H1 (cell line): ENCODE results near the gene OR2A12. TPM values are rescaled to one million over a fixed set of nuclear protein-coding genes. Genes with fewer than 3 reads are reported as not detected.

Experiments used
- CTCF ChIA-PET: fragments of 300-600 bp; sonication (Branson Sonifier 250); formaldehyde crosslinking; loops from one replicate; lab custom pipeline; 2021; ENCODE audit not compliant: partially characterized antibody; lab: Charles Lee
- POLR2A ChIA-PET: fragments of 300-600 bp; sonication (Branson Sonifier 250); formaldehyde crosslinking; loops from one replicate; lab custom pipeline; 2021; ENCODE audit warnings: inconsistent platforms; ENCODE audit not compliant: partially characterized antibody; lab: Charles Lee
- DNase-seq, 2 experiments: peaks; one replicate each; pipeline versions ENCODE4 v3.0.0 to v3.0.0-alpha.2; 2010 to 2022; ENCODE audit warnings: low spot score in 2 of 2, low read depth in 1 of 2, mixed read lengths in 1 of 2
- FAIRE-seq: peaks from 2 replicates; lab custom pipeline; 2011; peaks lifted over from hg19 to GRCh38; lab: Jason Lieb, UNC
- H2AFZ ChIP-seq: 2 replicates; pipeline ENCODE4 v1.8.1; 2012; ENCODE audit warnings: low read length, inconsistent platforms
- H2AK5ac ChIP-seq: 2 replicates; pipeline ENCODE4 v1.6.1; 2013; ENCODE audit warnings: low read depth, low read length
- H2BK120ac ChIP-seq: replicated peaks from 2 replicates; pipeline ENCODE3; 2013; ENCODE audit warnings: low read depth, low read length, inconsistent platforms
- H2BK12ac ChIP-seq: 2 replicates; pipeline ENCODE4 v1.6.1; 2013; ENCODE audit warnings: low read depth, low read length
- H2BK15ac ChIP-seq: 2 replicates; pipeline ENCODE4 v1.6.1; 2013; ENCODE audit warnings: low read length
- H2BK20ac ChIP-seq: 2 replicates; pipeline ENCODE4 v1.6.1; 2013; ENCODE audit warnings: low read length
- H2BK5ac ChIP-seq: 2 replicates; pipeline ENCODE4 v1.6.1; 2013; ENCODE audit warnings: low read depth, low read length
- H3K14ac ChIP-seq: 2 replicates; pipeline ENCODE4 v1.6.1; 2013; ENCODE audit warnings: inconsistent platforms; ENCODE audit not compliant: insufficient read length
- H3K18ac ChIP-seq: 2 replicates; pipeline ENCODE4 v1.6.1; 2013; ENCODE audit warnings: low read length; ENCODE audit errors: extremely low read depth
- H3K23ac ChIP-seq: 2 replicates; pipeline ENCODE4 v1.6.1; 2013; ENCODE audit warnings: inconsistent platforms; ENCODE audit not compliant: insufficient read length
- H3K23me2 ChIP-seq: 2 replicates; pipeline ENCODE4 v1.6.1; 2013; ENCODE audit warnings: low read depth, low read length
- H3K27ac ChIP-seq: 2 replicates; pipeline ENCODE4 v1.6.1; 2011; ENCODE audit warnings: low read depth, low read length, inconsistent platforms
- H3K27me3 ChIP-seq, 4 experiments: replicated peaks in 1 of 4; 1 replicate in 1 of 4; 2 replicates in 3 of 4; pipeline versions ENCODE4 v1.6.1 to v1.8.1; 2011 to 2013; ENCODE audit warnings: low read length in 3 of 4, mild to moderate bottlenecking in 3 of 4, inconsistent platforms in 2 of 4, mixed read lengths in 2 of 4, moderate library complexity in 1 of 4; ENCODE audit not compliant: control insufficient read depth in 3 of 4, insufficient read depth in 3 of 4; ENCODE audit errors: extremely low read depth in 1 of 4
- H3K36me3 ChIP-seq, 4 experiments: 2 replicates each; pipeline versions ENCODE4 v1.6.1 to v1.8.1; 2011 to 2013; ENCODE audit warnings: mild to moderate bottlenecking in 4 of 4, low read length in 3 of 4, moderate library complexity in 2 of 4, control low read depth in 1 of 4, inconsistent platforms in 1 of 4; ENCODE audit not compliant: insufficient read depth in 4 of 4, control insufficient read depth in 2 of 4
- H3K4ac ChIP-seq: replicated peaks from 2 replicates; pipeline ENCODE3; 2013; ENCODE audit warnings: low read length, low read depth, mixed read lengths, inconsistent platforms; ENCODE audit not compliant: insufficient read length
- H3K4me1 ChIP-seq, 4 experiments: replicated peaks in 1 of 4; 1 replicate in 1 of 4; 2 replicates in 3 of 4; pipeline versions ENCODE4 v1.6.1 to v1.8.1; 2011 to 2013; ENCODE audit warnings: low read length in 3 of 4, inconsistent platforms in 2 of 4, mixed read lengths in 1 of 4; ENCODE audit not compliant: insufficient read depth in 4 of 4, control insufficient read depth in 3 of 4
- H3K4me2 ChIP-seq, 2 experiments: 2 replicates each; pipeline versions ENCODE4 v1.6.1 to v1.8.1; 2011 to 2013; ENCODE audit warnings: low read depth in 2 of 2, low read length in 2 of 2, control low read depth in 1 of 2, inconsistent platforms in 1 of 2, mild to moderate bottlenecking in 1 of 2; ENCODE audit not compliant: insufficient read depth in 1 of 2
- H3K4me3 ChIP-seq, 4 experiments: fragments of 200-600, 300-600 bp in 1 of 4; sonication (generic), shearing (Covaris generic), sonication (Bioruptor Twin) in 1 of 4; 2 replicates each; pipeline versions ENCODE4 v1.5.1 to v1.8.1; 2011 to 2016; ENCODE audit warnings: low read length in 4 of 4, low read depth in 3 of 4, control low read depth in 2 of 4, inconsistent platforms in 2 of 4, mild to moderate bottlenecking in 2 of 4, mixed read lengths in 1 of 4, moderate library complexity in 1 of 4; ENCODE audit not compliant: insufficient read depth in 2 of 4; ENCODE audit errors: extremely low read depth in 1 of 4
- H3K56ac ChIP-seq: replicated peaks from 2 replicates; pipeline ENCODE3; 2013; ENCODE audit warnings: low read depth, mild to moderate bottlenecking, mixed read lengths, low read length, inconsistent platforms; ENCODE audit not compliant: insufficient read length
- H3K79me1 ChIP-seq: 2 replicates; pipeline ENCODE4 v1.6.1; 2013; ENCODE audit warnings: low read depth, low read length, control low read depth
- H3K79me2 ChIP-seq, 2 experiments: 2 replicates each; pipeline versions ENCODE4 v1.6.1 to v1.8.1; 2012 to 2013; ENCODE audit warnings: low read length in 2 of 2, mild to moderate bottlenecking in 2 of 2, inconsistent platforms in 1 of 2; ENCODE audit not compliant: insufficient read depth in 2 of 2, control insufficient read depth in 1 of 2
- H3K9ac ChIP-seq, 4 experiments: replicated peaks in 1 of 4; 1 replicate in 1 of 4; 2 replicates in 3 of 4; pipeline versions ENCODE4 v1.6.1 to v1.8.1; 2011 to 2013; ENCODE audit warnings: low read depth in 3 of 4, low read length in 3 of 4, control low read depth in 2 of 4, mild to moderate bottlenecking in 2 of 4, moderate library complexity in 2 of 4, inconsistent platforms in 1 of 4; ENCODE audit errors: extremely low read depth in 1 of 4
- H3K9me3 ChIP-seq, 2 experiments: 2 replicates each; pipeline versions ENCODE4 v1.6.1 to v1.8.1; 2012 to 2013; ENCODE audit warnings: mild to moderate bottlenecking in 2 of 2, moderate library complexity in 2 of 2, control low read depth in 1 of 2, inconsistent platforms in 1 of 2, low read depth in 1 of 2, low read length in 1 of 2, mixed read lengths in 1 of 2; ENCODE audit not compliant: insufficient read depth in 2 of 2
- H4K20me1 ChIP-seq, 2 experiments: replicated peaks in 1 of 2; 2 replicates each; pipeline versions ENCODE3 to v1.8.1; 2011 to 2013; ENCODE audit warnings: inconsistent platforms in 2 of 2, low read length in 2 of 2, mild to moderate bottlenecking in 1 of 2; ENCODE audit not compliant: insufficient read depth in 2 of 2, control insufficient read depth in 1 of 2
- H4K5ac ChIP-seq: 2 replicates; pipeline ENCODE4 v1.6.1; 2013; ENCODE audit warnings: low read length, low read depth, mixed read lengths, inconsistent platforms; ENCODE audit not compliant: insufficient read length
- H4K8ac ChIP-seq: 2 replicates; pipeline ENCODE4 v1.8.0; 2013; ENCODE audit warnings: mild to moderate bottlenecking, moderate library complexity, low read length, inconsistent platforms; ENCODE audit not compliant: insufficient read depth; ENCODE audit errors: extremely low read depth
- H4K91ac ChIP-seq: replicated peaks from 2 replicates; pipeline ENCODE3; 2013; ENCODE audit warnings: low read length, mixed read lengths, inconsistent platforms; ENCODE audit not compliant: insufficient read length
- BRCA1 ChIP-seq: IDR thresholded peaks from 2 replicates; pipeline ENCODE4 v1.6.1; 2012; ENCODE audit warnings: low read depth, low read length, improper control_type of control experiment
- CBX8 ChIP-seq: fragments of 300-800, 300-1000 bp; sonication (generic); IDR thresholded peaks from 2 replicates; pipeline ENCODE4 v1.7.1; 2016; ENCODE audit warnings: low read depth, low read length, borderline replicate concordance
- CHD1 ChIP-seq: IDR thresholded peaks from 2 replicates; pipeline ENCODE4 v1.6.1; 2012; ENCODE audit warnings: low read depth, low read length, improper control_type of control experiment
- CHD2 ChIP-seq: IDR thresholded peaks from 2 replicates; pipeline ENCODE4 v1.6.1; 2012; ENCODE audit warnings: low read length, improper control_type of control experiment
- EZH2 ChIP-seq: fragments of 200-600 bp; sonication (generic); IDR thresholded peaks from 2 replicates; pipeline ENCODE4 v1.7.1; 2012; ENCODE audit warnings: low read depth, mild to moderate bottlenecking, moderate library complexity, low read length, inconsistent platforms; ENCODE audit not compliant: severe bottlenecking
- FOSL1 ChIP-seq: IDR thresholded peaks from 2 replicates; pipeline ENCODE4 v1.6.1; 2011; ENCODE audit warnings: mild to moderate bottlenecking, low read depth, low read length, moderate library complexity; ENCODE audit not compliant: insufficient read depth
- NANOG ChIP-seq: IDR thresholded peaks from 2 replicates; pipeline ENCODE4 v1.6.1; 2011; ENCODE audit warnings: low read length, low read depth, mild to moderate bottlenecking, inconsistent platforms; ENCODE audit not compliant: insufficient read depth, poor library complexity, severe bottlenecking
- SIN3A ChIP-seq, 2 experiments: IDR thresholded peaks in 1 of 2; conservative IDR thresholded peaks in 1 of 2; 2 replicates each; pipeline ENCODE4 v1.6.1; 2011 to 2012; ENCODE audit warnings: low read length in 2 of 2, improper control_type of control experiment in 1 of 2, low read depth in 1 of 2, mild to moderate bottlenecking in 1 of 2
- SP4 ChIP-seq: IDR thresholded peaks from 2 replicates; pipeline ENCODE4 v1.6.1; 2012; ENCODE audit warnings: low read length, inconsistent platforms
- WGBS, 2 experiments: shearing (Covaris generic) in 1 of 2; methylation state at CpG; one replicate each; pipeline versions ENCODE4 v1.1.6 to v1.1.7; 2013 to 2015; ENCODE audit warnings: low lambda C conversion rate in 2 of 2, mixed read lengths in 2 of 2, inconsistent platforms in 1 of 2, low coverage in 1 of 2, missing lambda C conversion rate in 1 of 2; ENCODE audit not compliant: insufficient replicate concordance in 2 of 2, insufficient coverage in 1 of 2, insufficient read length in 1 of 2; ENCODE audit errors: extremely low coverage in 1 of 2, missing lambda C conversion rate in 1 of 2; 5-methylcytosine and 5-hydroxymethylcytosine counted together
- polyA plus RNA-seq, 7 experiments: library from polyadenylated mRNA; depleted of rRNA in 3 of 7; stranded (reverse) in 5 of 7; unstranded in 2 of 7; fragments of >200 nt in 5 of 7; fragments of 200-250 nt in 2 of 7; gene quantifications; 1 replicate in 5 of 7; 2 replicates in 1 of 7; 4 replicates in 1 of 7; pipeline versions ENCODE4 v1.2.1 to v1.2.3, GENCODE V29; 2011 to 2013; ENCODE audit warnings: missing spikeins in 2 of 7, mixed read lengths in 2 of 7
- total RNA-seq: library from RNA; stranded (reverse); fragmentation: NEBNext Ultra II Directional; extraction: Animal tissue kit (Norgen Biotek cat#: 25700); gene quantifications from 2 replicates; pipeline ENCODE4 v1.2.1, GENCODE V29; 2021
- TF ChIP-seq, protein P1 (sequence below): IDR thresholded peaks from 2 replicates; pipeline ENCODE4 v1.6.1; 2012; ENCODE audit warnings: low read length, inconsistent platforms

Gene OR2A12
- total and polyA plus RNA-seq, 2 of the 8 experiments (the other 6 are each of a cell fraction or from before 2014, with no cell fraction given): not detected

DNA sequence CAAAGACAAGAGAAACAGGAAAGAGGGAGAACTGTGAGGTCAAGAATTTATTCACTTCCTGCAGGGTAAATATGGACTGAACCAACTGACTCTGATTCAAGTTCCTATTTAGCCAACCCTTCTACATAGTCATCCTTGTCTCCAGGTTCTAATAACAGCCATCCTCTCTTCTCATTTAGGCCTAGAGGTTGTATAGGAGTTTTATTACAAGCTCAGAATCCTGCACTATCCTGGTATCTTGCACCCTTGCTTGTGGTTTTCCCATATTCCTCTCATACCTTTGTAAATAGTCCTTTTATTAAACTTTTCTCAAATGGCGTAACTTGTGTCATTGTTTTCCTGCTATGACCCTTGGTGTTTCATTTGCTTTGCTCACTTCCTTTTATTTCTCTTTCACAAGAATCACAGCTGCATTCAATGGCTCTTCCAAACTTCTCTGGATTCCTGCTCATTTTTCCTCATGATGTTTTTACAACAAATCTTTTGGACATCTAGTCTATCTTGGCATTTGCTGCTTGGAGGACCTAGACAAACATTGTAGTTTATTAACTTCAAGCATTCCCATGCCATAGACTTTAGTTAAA is 49.7 kb upstream of the OR2A12 start:
- Histone ChIP-seq H3K27ac (no peak overlapping the region), H3K18ac (no peak overlapping the region), H3K4me3 (no peak overlapping the region), H3K79me2 (no peaks in the 10 kb centered on the region), H4K5ac (no peak overlapping the region), H2AFZ (no peak overlapping the region), H3K36me3 (no peaks in the 10 kb centered on the region), H4K91ac (no peak overlapping the region), H2BK15ac (no peak overlapping the region), H4K20me1 (no peaks in the 10 kb centered on the region), H2AK5ac (no peak overlapping the region), H3K9me3 (no peaks in the 10 kb centered on the region), H4K8ac (no peak overlapping the region), H3K4me2 (no peak overlapping the region), H3K4ac (no peak overlapping the region), H3K23ac (no peak overlapping the region), H3K79me1 (no peaks in the 10 kb centered on the region), H2BK12ac (no peak overlapping the region), H3K56ac (no peak overlapping the region), H3K4me1 (no peaks in the 10 kb centered on the region), H3K14ac (no peak overlapping the region), H3K23me2 (no peaks in the 10 kb centered on the region), H3K9ac (no peak overlapping the region), H2BK120ac (no peak overlapping the region), H3K27me3 (no peaks in the 10 kb centered on the region), H2BK20ac (no peak overlapping the region), H2BK5ac (no peak overlapping the region)
- ChIA-PET POLR2A (no interaction called here), CTCF (interaction anchor here (0.8 to 1.5 kb wide), 5 partner anchors 13 to 1501 kb away, joined by 3 to 4 read pairs (median 3); no protein-coding TSS in a partner anchor)
- DNase-seq (no peak), FAIRE-seq (no peak)
- 55% methylated on average over 1 of the region's 1 CpG; no CpG with 5 or more reads in 1 of the 2 experiments for WGBS, 2 experiments
- TF ChIP-seq SIN3A (conservative IDR thresholded peaks at IDR 0.05 in 1 of 2, IDR thresholded peaks at IDR 0.05 in 1 of 2; ENCODE audit: low read depth in 1 of 2, low read length in 2 of 2) (no peak), EZH2 (no peak), CHD2 (no peak), NANOG (no peak), BRCA1 (no peak), FOSL1 (no peak), CBX8 (no peak), SP4 (no peak), CHD1 (no peak)
- TF ChIP-seq, protein P1, sequence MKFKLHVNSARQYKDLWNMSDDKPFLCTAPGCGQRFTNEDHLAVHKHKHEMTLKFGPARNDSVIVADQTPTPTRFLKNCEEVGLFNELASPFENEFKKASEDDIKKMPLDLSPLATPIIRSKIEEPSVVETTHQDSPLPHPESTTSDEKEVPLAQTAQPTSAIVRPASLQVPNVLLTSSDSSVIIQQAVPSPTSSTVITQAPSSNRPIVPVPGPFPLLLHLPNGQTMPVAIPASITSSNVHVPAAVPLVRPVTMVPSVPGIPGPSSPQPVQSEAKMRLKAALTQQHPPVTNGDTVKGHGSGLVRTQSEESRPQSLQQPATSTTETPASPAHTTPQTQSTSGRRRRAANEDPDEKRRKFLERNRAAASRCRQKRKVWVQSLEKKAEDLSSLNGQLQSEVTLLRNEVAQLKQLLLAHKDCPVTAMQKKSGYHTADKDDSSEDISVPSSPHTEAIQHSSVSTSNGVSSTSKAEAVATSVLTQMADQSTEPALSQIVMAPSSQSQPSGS: no peak
